ENCODE results near the gene COL6A2.

- TF ChIP-seq CTCF (IDR thresholded peaks at IDR 0.05 in 8 of 11, conservative IDR thresholded peaks at IDR 0.05 in 3 of 11) (no peak), POLR2AphosphoS5 (IDR thresholded peaks at IDR 0.05) (no peak), POLR2A (IDR thresholded peaks at IDR 0.05) (no peak)
Measured at GRCh38 chr21:46159841-46160656, 62.1 kb downstream of the COL6A2 start.

Data from spleen (tissue), 7 donors.